ENCODE data around the gene ZNF208.
"Not testable (repeated sequence)": the region's sequence is repeated elsewhere in the genome, so short reads cannot be mapped to it uniquely, and the experiment has no call there.

Gene ZNF208

GRCh38 chr19:21884786-21885185 lies 126.0 kb downstream of the ZNF208 start:
- DNase-seq (ENCODE audit: low read depth, low spot score): not testable (repeated sequence)

- no peak for DNase-seq (ENCODE audit: low read depth, low spot score)
These were observed 127.2 kb downstream of the ZNF208 start for GRCh38 chr19:21883516-21883915.

All from activated naive CD8-positive, alpha-beta T cell treated with anti-CD3 and anti-CD28 coated beads, Interleukin-2, amount 50 U/mL, for 16 hours (primary cell).